ENCODE data around the gene ZBP1.

The ZBP1 gene

GRCh38 chr20:57661746-57662455, 41.7 kb upstream of the ZBP1 start:
- no peak overlapping the region for H3K4me3 ChIP-seq (ENCODE audit: control insufficient read depth in 1 of 7, extremely low read depth in 1 of 7, insufficient read depth in 4 of 7, low read depth in 2 of 7, low read length in 6 of 7)
- ChIA-PET POLR2A (no interaction called here), CTCF (no interaction called here)
- no peaks in the 10 kb centered on the region for H3K4me1 ChIP-seq (ENCODE audit: control extremely low read depth in 1 of 4, control insufficient read depth in 4 of 4, insufficient read depth in 4 of 4, low read length in 3 of 4)
- no peaks in the 10 kb centered on the region for H3K27me3 ChIP-seq (replicated peaks in 2 of 5; ENCODE audit: control insufficient read depth in 4 of 5, insufficient read depth in 5 of 5, low read length in 4 of 5)
- 96% methylated on average over 25 of the region's 26 CpGs for WGBS (ENCODE audit: insufficient coverage)
- no peak for DNase-seq
- no peaks in the 10 kb centered on the region for H3K9me3 ChIP-seq (ENCODE audit: control extremely low read depth in 1 of 5, control insufficient read depth in 4 of 5, insufficient read depth in 2 of 5, low read depth in 1 of 5, low read length in 4 of 5)
- H3K36me3 ChIP-seq (ENCODE audit: control insufficient read depth in 4 of 4, insufficient read depth in 4 of 4, low read length in 3 of 4) = peaks cover 0 to 3% (median 0%) of the 10 kb centered on the region in 4 experiments
- H3K27ac ChIP-seq (ENCODE audit: insufficient read depth in 1 of 2, low read depth in 1 of 2, low read length in 2 of 2, poor library complexity in 1 of 2, severe bottlenecking in 2 of 2) = no peak overlapping the region

- H3K27ac ChIP-seq (ENCODE audit: insufficient read depth in 1 of 2, low read depth in 1 of 2, low read length in 2 of 2, poor library complexity in 1 of 2, severe bottlenecking in 2 of 2) = no peak overlapping the region
- ChIA-PET CTCF (no interaction called here), POLR2A (no interaction called here)
- peaks cover 0 to 3% (median 0%) of the 10 kb centered on the region in 4 experiments for H3K36me3 ChIP-seq (ENCODE audit: control insufficient read depth in 4 of 4, insufficient read depth in 4 of 4, low read length in 3 of 4)
- no peak overlapping the region for H3K4me3 ChIP-seq (ENCODE audit: control insufficient read depth in 1 of 7, extremely low read depth in 1 of 7, insufficient read depth in 4 of 7, low read depth in 2 of 7, low read length in 6 of 7)
- H3K27me3 ChIP-seq (replicated peaks in 2 of 5; ENCODE audit: control insufficient read depth in 4 of 5, insufficient read depth in 5 of 5, low read length in 4 of 5) = no peaks in the 10 kb centered on the region
- no peaks in the 10 kb centered on the region for H3K9me3 ChIP-seq (ENCODE audit: control extremely low read depth in 1 of 5, control insufficient read depth in 4 of 5, insufficient read depth in 2 of 5, low read depth in 1 of 5, low read length in 4 of 5)
- DNase-seq = no peak
- WGBS (ENCODE audit: insufficient coverage) = 97% methylated on average over 31 of the region's 31 CpGs
- no peaks in the 10 kb centered on the region for H3K4me1 ChIP-seq (ENCODE audit: control extremely low read depth in 1 of 4, control insufficient read depth in 4 of 4, insufficient read depth in 4 of 4, low read length in 3 of 4)
Measured at GRCh38 chr20:57660922-57661745, 40.9 kb upstream of the ZBP1 start.

- H3K9me3 ChIP-seq (ENCODE audit: control extremely low read depth in 1 of 5, control insufficient read depth in 4 of 5, insufficient read depth in 2 of 5, low read depth in 1 of 5, low read length in 4 of 5) = no peaks in the 10 kb centered on the region
- 99% methylated on average over 9 of the region's 13 CpGs for WGBS (ENCODE audit: insufficient coverage)
- H3K36me3 ChIP-seq (ENCODE audit: control insufficient read depth in 4 of 4, insufficient read depth in 4 of 4, low read length in 3 of 4) = peaks cover 0 to 3% (median 0%) of the 10 kb centered on the region in 4 experiments
- CTCF ChIA-PET = interaction anchor here (1.1 to 1.6 kb wide), 4 partner anchors 9 to 427 kb away, joined by 3 to 5 read pairs (median 4); no protein-coding TSS in a partner anchor
- no peak overlapping the region for H3K4me3 ChIP-seq (ENCODE audit: control insufficient read depth in 1 of 7, extremely low read depth in 1 of 7, insufficient read depth in 4 of 7, low read depth in 2 of 7, low read length in 6 of 7)
- no peaks in the 10 kb centered on the region for H3K4me1 ChIP-seq (ENCODE audit: control extremely low read depth in 1 of 4, control insufficient read depth in 4 of 4, insufficient read depth in 4 of 4, low read length in 3 of 4)
- no peaks in the 10 kb centered on the region for H3K27me3 ChIP-seq (replicated peaks in 2 of 5; ENCODE audit: control insufficient read depth in 4 of 5, insufficient read depth in 5 of 5, low read length in 4 of 5)
- no peak for DNase-seq
- POLR2A ChIA-PET = no interaction called here
- no peak overlapping the region for H3K27ac ChIP-seq (ENCODE audit: insufficient read depth in 1 of 2, low read depth in 1 of 2, low read length in 2 of 2, poor library complexity in 1 of 2, severe bottlenecking in 2 of 2)
Measured at GRCh38 chr20:57660181-57660921, 40.1 kb upstream of the ZBP1 start.

- POLR2A ChIA-PET = no interaction called here
- Histone ChIP-seq H3K4me1 (ENCODE audit: control extremely low read depth in 1 of 4, control insufficient read depth in 4 of 4, insufficient read depth in 4 of 4, low read length in 3 of 4) (no peaks in the 10 kb centered on the region), H3K27me3 (replicated peaks in 2 of 5; ENCODE audit: control insufficient read depth in 4 of 5, insufficient read depth in 5 of 5, low read length in 4 of 5) (no peaks in the 10 kb centered on the region), H3K9me3 (ENCODE audit: control extremely low read depth in 1 of 5, control insufficient read depth in 4 of 5, insufficient read depth in 2 of 5, low read depth in 1 of 5, low read length in 4 of 5) (no peaks in the 10 kb centered on the region), H3K27ac (ENCODE audit: insufficient read depth in 1 of 2, low read depth in 1 of 2, low read length in 2 of 2, poor library complexity in 1 of 2, severe bottlenecking in 2 of 2) (no peak overlapping the region), H3K4me3 (ENCODE audit: control insufficient read depth in 1 of 7, extremely low read depth in 1 of 7, insufficient read depth in 4 of 7, low read depth in 2 of 7, low read length in 6 of 7) (no peak overlapping the region), H3K36me3 (ENCODE audit: control insufficient read depth in 4 of 4, insufficient read depth in 4 of 4, low read length in 3 of 4) (peaks cover 0 to 3% (median 0%) of the 10 kb centered on the region in 4 experiments)
- CTCF ChIA-PET = interaction anchor here (1.1 to 1.6 kb wide), 4 partner anchors 9 to 428 kb away, joined by 3 to 5 read pairs (median 4); no protein-coding TSS in a partner anchor
- WGBS (ENCODE audit: insufficient coverage) = 90% methylated on average over 22 of the region's 24 CpGs
- DNase-seq = no peak
Measured at GRCh38 chr20:57659517-57660180, 39.4 kb upstream of the ZBP1 start.

GRCh38 chr20:57658833-57659516, 38.7 kb upstream of the ZBP1 start:
- no peak for DNase-seq
- CTCF ChIA-PET = interaction anchor here (1.5 to 1.6 kb wide), 2 partner anchors 10 to 429 kb away, joined by 3 to 5 read pairs; no protein-coding TSS in a partner anchor
- Histone ChIP-seq H3K4me1 (ENCODE audit: control extremely low read depth in 1 of 4, control insufficient read depth in 4 of 4, insufficient read depth in 4 of 4, low read length in 3 of 4) (no peaks in the 10 kb centered on the region), H3K4me3 (ENCODE audit: control insufficient read depth in 1 of 7, extremely low read depth in 1 of 7, insufficient read depth in 4 of 7, low read depth in 2 of 7, low read length in 6 of 7) (no peak overlapping the region), H3K27me3 (replicated peaks in 2 of 5; ENCODE audit: control insufficient read depth in 4 of 5, insufficient read depth in 5 of 5, low read length in 4 of 5) (no peaks in the 10 kb centered on the region), H3K27ac (ENCODE audit: insufficient read depth in 1 of 2, low read depth in 1 of 2, low read length in 2 of 2, poor library complexity in 1 of 2, severe bottlenecking in 2 of 2) (no peak overlapping the region), H3K9me3 (ENCODE audit: control extremely low read depth in 1 of 5, control insufficient read depth in 4 of 5, insufficient read depth in 2 of 5, low read depth in 1 of 5, low read length in 4 of 5) (no peaks in the 10 kb centered on the region), H3K36me3 (ENCODE audit: control insufficient read depth in 4 of 4, insufficient read depth in 4 of 4, low read length in 3 of 4) (peaks cover 0 to 3% (median 0%) of the 10 kb centered on the region in 4 experiments)
- POLR2A ChIA-PET = no interaction called here
- 83% methylated on average over 24 of the region's 25 CpGs for WGBS (ENCODE audit: insufficient coverage)

GRCh38 chr20:57658447-57658832, 38.2 kb upstream of the ZBP1 start:
- H3K4me3 ChIP-seq (ENCODE audit: control insufficient read depth in 1 of 7, extremely low read depth in 1 of 7, insufficient read depth in 4 of 7, low read depth in 2 of 7, low read length in 6 of 7) = no peak overlapping the region
- DNase-seq = no peak
- no peaks in the 10 kb centered on the region for H3K9me3 ChIP-seq (ENCODE audit: control extremely low read depth in 1 of 5, control insufficient read depth in 4 of 5, insufficient read depth in 2 of 5, low read depth in 1 of 5, low read length in 4 of 5)
- H3K27ac ChIP-seq (ENCODE audit: insufficient read depth in 1 of 2, low read depth in 1 of 2, low read length in 2 of 2, poor library complexity in 1 of 2, severe bottlenecking in 2 of 2) = no peak overlapping the region
- H3K36me3 ChIP-seq (ENCODE audit: control insufficient read depth in 4 of 4, insufficient read depth in 4 of 4, low read length in 3 of 4) = peaks cover 0 to 3% (median 0%) of the 10 kb centered on the region in 4 experiments
- no peaks in the 10 kb centered on the region for H3K4me1 ChIP-seq (ENCODE audit: control extremely low read depth in 1 of 4, control insufficient read depth in 4 of 4, insufficient read depth in 4 of 4, low read length in 3 of 4)
- ChIA-PET CTCF (no interaction called here), POLR2A (no interaction called here)
- 94% methylated on average over 6 of the region's 8 CpGs for WGBS (ENCODE audit: insufficient coverage)
- H3K27me3 ChIP-seq (replicated peaks in 2 of 5; ENCODE audit: control insufficient read depth in 4 of 5, insufficient read depth in 5 of 5, low read length in 4 of 5) = no peaks in the 10 kb centered on the region

Data from common myeloid progenitor, CD34-positive (primary cell).